ENCODE results near the gene CDKL5. TPM values are rescaled to one million over a fixed set of nuclear protein-coding genes. Genes with fewer than 3 reads are reported as not detected.
A peak's percentile ranks its signal among the peaks of the same experiment; 100 is the strongest.
"Not testable (repeated sequence)": the region's sequence is repeated elsewhere in the genome, so short reads cannot be mapped to it uniquely, and the experiment has no call there.

CDKL5 gene
- total and polyA plus RNA-seq, 2 donors (not counting 1 experiment from before 2014, with no cell fraction given) = 0.72 to 4.6 TPM

GRCh38 chrX:18426004-18426320 is 554 bp downstream of the CDKL5 start:
- POLR2A ChIA-PET = no interaction called here
- intact Hi-C loops (cut with micrococcal nuclease) = loop anchor here (1.0 to 10.0 kb wide), 3 partner anchors 72 to 1839 kb away; partner anchors contain the start of genes RPS6KA3, SCML2 and SYAP1
- H3K36me3 ChIP-seq (replicated peaks in 1 of 2; ENCODE audit: control extremely low read depth in 1 of 2, control insufficient read depth in 1 of 2, extremely low read depth in 1 of 2, insufficient read depth in 2 of 2, low read length in 1 of 2) = no peaks in the 10 kb centered on the region
- TF ChIP-seq CTCF (IDR thresholded peaks at IDR 0.05) = no peak
- TF ChIP-seq EZH2 (IDR thresholded peaks at IDR 0.05; ENCODE audit: borderline replicate concordance, insufficient read depth, low read depth, low read length, poor library complexity, severe bottlenecking) = no peak
- Mint-ChIP-seq H3K4me3 (peak overlapping the region; percentile 92), H3K27me3 (no peaks in the 10 kb centered on the region), H3K4me1 (peaks cover 12% of the 10 kb centered on the region), H3K27ac (peak overlapping the region; percentile 27), H3K9me3 (ENCODE audit: insufficient read depth) (no peaks in the 10 kb centered on the region)
- H3K79me2 ChIP-seq (ENCODE audit: control insufficient read depth, insufficient read depth, low read length) = no peaks in the 10 kb centered on the region
- peak overlapping the region; percentile 80 for H3K9ac ChIP-seq (ENCODE audit: low read length)
- peaks cover 8 to 12% of the 10 kb centered on the region in 2 donors for H3K4me1 ChIP-seq (ENCODE audit: control insufficient read depth in 2 of 2, insufficient read depth in 2 of 2, low read length in 2 of 2)
- no peaks in the 10 kb centered on the region for H4K20me1 ChIP-seq (ENCODE audit: control insufficient read depth, insufficient read depth, low read length, poor library complexity, severe bottlenecking)
- H3K4me2 ChIP-seq (replicated peaks; ENCODE audit: low read depth, low read length, poor library complexity, severe bottlenecking) = peak overlapping the region; percentile 69
- peak overlapping the region; percentile 39 to 91 (median 75) for H3K4me3 ChIP-seq (ENCODE audit: control extremely low read depth in 1 of 5, extremely low read depth in 1 of 5, insufficient read depth in 1 of 5, low read depth in 2 of 5, low read length in 4 of 5)
- peak overlapping the region; percentile 67 for H2AFZ ChIP-seq (ENCODE audit: insufficient read depth, low read depth, low read length, poor library complexity, severe bottlenecking)
- H3K27ac ChIP-seq (ENCODE audit: low read length in 2 of 2) = peak overlapping the region in 1 of 2 donors; percentile 82
- no peaks in the 10 kb centered on the region for H3K9me3 ChIP-seq (ENCODE audit: control extremely low read depth in 1 of 3, control insufficient read depth in 2 of 3, insufficient read depth in 1 of 3, low read length in 2 of 3)
- no peaks in the 10 kb centered on the region for H3K27me3 ChIP-seq (replicated peaks in 1 of 4; ENCODE audit: control extremely low read depth in 1 of 4, control insufficient read depth in 3 of 4, insufficient read depth in 4 of 4, low read length in 3 of 4)
- CTCF ChIA-PET = interaction anchor here (1.1 to 1.3 kb wide), 2 partner anchors 72 to 1320 kb away, joined by 3 read pairs; partner anchors contain the start of gene SCML2
- 0% methylated on average over 27 of the region's 40 CpGs for WGBS (ENCODE audit: insufficient coverage)
- no peak for DNase-seq
- no peak for ATAC-seq (ENCODE audit: low read depth)

- H3K27ac Mint-ChIP-seq = no peak overlapping the region
- WGBS (ENCODE audit: insufficient coverage) = no CpG with 5 or more reads among the region's 5 CpGs
- Histone ChIP-seq H3K4me1 (ENCODE audit: control insufficient read depth in 2 of 2, insufficient read depth in 2 of 2, low read length in 2 of 2) (peaks cover 8 to 12% of the 10 kb centered on the region in 2 donors), H3K9me3 (ENCODE audit: control extremely low read depth in 1 of 3, control insufficient read depth in 2 of 3, insufficient read depth in 1 of 3, low read length in 2 of 3) (no peaks in the 10 kb centered on the region), H3K79me2 (ENCODE audit: control insufficient read depth, insufficient read depth, low read length) (no peaks in the 10 kb centered on the region), H3K27ac (ENCODE audit: low read length in 2 of 2) (no peak overlapping the region), H3K4me3 (ENCODE audit: control extremely low read depth in 1 of 5, extremely low read depth in 1 of 5, insufficient read depth in 1 of 5, low read depth in 2 of 5, low read length in 4 of 5) (no peak overlapping the region), H4K20me1 (ENCODE audit: control insufficient read depth, insufficient read depth, low read length, poor library complexity, severe bottlenecking) (no peaks in the 10 kb centered on the region), H3K36me3 (replicated peaks in 1 of 2; ENCODE audit: control extremely low read depth in 1 of 2, control insufficient read depth in 1 of 2, extremely low read depth in 1 of 2, insufficient read depth in 2 of 2, low read length in 1 of 2) (no peaks in the 10 kb centered on the region), H3K4me2 (replicated peaks; ENCODE audit: low read depth, low read length, poor library complexity, severe bottlenecking) (no peak overlapping the region), H3K9ac (ENCODE audit: low read length) (no peak overlapping the region), H2AFZ (ENCODE audit: insufficient read depth, low read depth, low read length, poor library complexity, severe bottlenecking) (no peak overlapping the region), H3K27me3 (replicated peaks in 1 of 4; ENCODE audit: control extremely low read depth in 1 of 4, control insufficient read depth in 3 of 4, insufficient read depth in 4 of 4, low read length in 3 of 4) (no peaks in the 10 kb centered on the region)
- DNase-seq (no peak), ATAC-seq (ENCODE audit: low read depth) (no peak)
- H3K9me3 Mint-ChIP-seq (ENCODE audit: insufficient read depth) = no peaks in the 10 kb centered on the region
- H3K4me3 Mint-ChIP-seq = no peak overlapping the region
- intact Hi-C loops (cut with micrococcal nuclease) = loop anchor here (5.0 to 10.0 kb wide), 2 partner anchors 1711 to 1837 kb away; partner anchors contain the start of genes RPS6KA3 and SYAP1
- H3K27me3 Mint-ChIP-seq = no peaks in the 10 kb centered on the region
- peaks cover 12% of the 10 kb centered on the region for H3K4me1 Mint-ChIP-seq
- POLR2A ChIA-PET = no interaction called here
- CTCF ChIA-PET = no interaction called here
- TF ChIP-seq EZH2 (IDR thresholded peaks at IDR 0.05; ENCODE audit: borderline replicate concordance, insufficient read depth, low read depth, low read length, poor library complexity, severe bottlenecking) (no peak), CTCF (IDR thresholded peaks at IDR 0.05) (no peak)
Observed at GRCh38 chrX:18428006-18428405, 2.6 kb downstream of the CDKL5 start.

- H3K9me3 ChIP-seq (ENCODE audit: control extremely low read depth in 1 of 3, control insufficient read depth in 2 of 3, insufficient read depth in 1 of 3, low read length in 2 of 3); H3K27me3 Mint-ChIP-seq; H3K36me3 ChIP-seq (replicated peaks in 1 of 2; ENCODE audit: control extremely low read depth in 1 of 2, control insufficient read depth in 1 of 2, extremely low read depth in 1 of 2, insufficient read depth in 2 of 2, low read length in 1 of 2); ATAC-seq (ENCODE audit: low read depth); H3K79me2 ChIP-seq (ENCODE audit: control insufficient read depth, insufficient read depth, low read length); POLR2A ChIA-PET; H3K4me2 ChIP-seq (replicated peaks; ENCODE audit: low read depth, low read length, poor library complexity, severe bottlenecking); H3K4me3 ChIP-seq (ENCODE audit: control extremely low read depth in 1 of 5, extremely low read depth in 1 of 5, insufficient read depth in 1 of 5, low read depth in 2 of 5, low read length in 4 of 5); H2AFZ ChIP-seq (ENCODE audit: insufficient read depth, low read depth, low read length, poor library complexity, severe bottlenecking); H3K9ac ChIP-seq (ENCODE audit: low read length); H3K4me1 Mint-ChIP-seq; H3K27me3 ChIP-seq (replicated peaks in 1 of 4; ENCODE audit: control extremely low read depth in 1 of 4, control insufficient read depth in 3 of 4, insufficient read depth in 4 of 4, low read length in 3 of 4); DNase-seq; H4K20me1 ChIP-seq (ENCODE audit: control insufficient read depth, insufficient read depth, low read length, poor library complexity, severe bottlenecking); H3K4me1 ChIP-seq (ENCODE audit: control insufficient read depth in 2 of 2, insufficient read depth in 2 of 2, low read length in 2 of 2); H3K27ac Mint-ChIP-seq; H3K27ac ChIP-seq (ENCODE audit: low read length in 2 of 2); H3K4me3 Mint-ChIP-seq; H3K9me3 Mint-ChIP-seq (ENCODE audit: insufficient read depth); intact Hi-C loops (cut with micrococcal nuclease): not testable (repeated sequence)
- CTCF ChIA-PET = interaction anchor here (0.6 kb wide), 1 partner anchor 565 kb away, joined by 3 read pairs; no protein-coding TSS in a partner anchor
- WGBS (ENCODE audit: insufficient coverage) = 100% methylated on average over 1 of the region's 14 CpGs
Observed at GRCh38 chrX:18433288-18433687, 7.9 kb downstream of the CDKL5 start.

Measured in B cell (primary cell).